ENCODE data around the gene ID3.

- peak; percentile 35 for TF ChIP-seq POLR2AphosphoS5 (IDR thresholded peaks at IDR 0.05)
- no peak for TF ChIP-seq EP300 (conservative IDR thresholded peaks at IDR 0.05; ENCODE audit: poor library complexity, severe bottlenecking)
- TF ChIP-seq CTCF (IDR thresholded peaks at IDR 0.05; ENCODE audit: poor library complexity, severe bottlenecking) = no peak
- no peak for TF ChIP-seq REST (IDR thresholded peaks at IDR 0.05; ENCODE audit: borderline replicate concordance)
- TF ChIP-seq SMC3 (conservative IDR thresholded peaks at IDR 0.05; ENCODE audit: poor library complexity) = no peak
- no peak for TF ChIP-seq TAF1 (IDR thresholded peaks at IDR 0.05; ENCODE audit: low read depth)
- no peak for TF ChIP-seq RAD21 (conservative IDR thresholded peaks at IDR 0.05)
- peak; percentile 41 for TF ChIP-seq MXI1 (conservative IDR thresholded peaks at IDR 0.05; ENCODE audit: poor library complexity, severe bottlenecking)
- TF ChIP-seq EZH2 (IDR thresholded peaks at IDR 0.05; ENCODE audit: borderline replicate concordance, insufficient read depth, low read length, poor library complexity, severe bottlenecking) = no peak
These were observed at the start of gene ID3 for GRCh38 chr1:23559136-23559984.

Data from neural cell (in vitro differentiated cells).